Erythroblast (primary cell): Measurements from ENCODE around the gene CD300H.
A peak's percentile ranks its signal among the peaks of the same experiment; 100 is the strongest.

ENCODE experiments used
- DNase-seq, 2 experiments: peaks; one replicate each; lab custom pipeline; 2025; lab: John Stamatoyannopoulos, UW
- GATA1 ChIP-seq: IDR thresholded peaks from 2 replicates; pipeline ENCODE4 v1.6.1; 2011; ENCODE audit warnings: low read depth, mild to moderate bottlenecking, control low read depth, low read length, moderate library complexity
- POLR2A ChIP-seq: IDR thresholded peaks from 2 replicates; pipeline ENCODE4 v1.6.1; 2011; ENCODE audit warnings: mild to moderate bottlenecking, low read length

The CD300H gene

DNA sequence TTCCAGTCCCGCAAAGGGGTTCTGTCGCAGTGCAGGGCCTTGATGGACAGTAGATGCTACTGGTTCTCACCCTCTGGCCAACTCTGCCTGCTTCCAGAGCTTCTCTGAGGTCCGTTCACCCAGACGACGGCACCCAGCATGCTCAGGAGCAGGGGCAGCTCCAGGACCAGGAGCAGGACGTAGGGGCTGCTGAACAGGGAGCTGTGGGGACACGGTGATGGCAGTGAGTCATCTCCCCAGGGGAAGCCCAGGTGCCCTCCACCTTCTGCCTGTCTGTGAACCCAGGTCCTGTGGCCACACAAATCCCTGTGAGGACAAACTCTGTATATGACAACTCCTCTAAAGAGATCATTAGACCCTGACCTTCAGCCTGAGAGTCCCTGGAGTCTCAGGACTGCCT is 18.0 kb downstream of the CD300H start:
- TF ChIP-seq POLR2A (no peak), GATA1 (no peak)
- DNase-seq = no peak

GRCh38 chr17:74547736-74548135 is 19.6 kb downstream of the CD300H start:
- no peak for DNase-seq
- no peak for TF ChIP-seq GATA1
- TF ChIP-seq POLR2A = no peak

DNA sequence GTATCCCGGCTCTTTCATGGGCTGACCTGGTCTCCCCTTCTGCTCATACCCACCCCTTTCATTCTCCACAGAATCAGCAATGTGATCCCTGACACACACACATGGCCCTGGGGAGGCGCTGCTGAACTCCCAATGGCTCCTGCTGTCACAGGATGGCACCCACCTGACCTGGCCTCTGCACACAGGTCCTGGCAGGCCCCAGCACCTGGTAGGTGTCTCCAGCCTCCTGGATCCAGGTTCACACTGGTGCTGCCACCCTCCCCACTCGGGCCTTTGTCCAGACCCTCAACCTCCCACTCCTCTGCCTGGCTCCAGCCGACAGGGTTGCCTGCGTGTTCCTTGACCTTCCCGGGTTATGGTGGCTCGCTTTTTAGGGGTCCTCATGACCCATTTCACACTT is 20.0 kb downstream of the CD300H start:
- TF ChIP-seq POLR2A (no peak), GATA1 (no peak)
- no peak for DNase-seq

- TF ChIP-seq POLR2A = no peak
- no peak for TF ChIP-seq GATA1
- DNase-seq = no peak
Observed at GRCh38 chr17:74546586-74546985, 20.7 kb downstream of the CD300H start.

DNA sequence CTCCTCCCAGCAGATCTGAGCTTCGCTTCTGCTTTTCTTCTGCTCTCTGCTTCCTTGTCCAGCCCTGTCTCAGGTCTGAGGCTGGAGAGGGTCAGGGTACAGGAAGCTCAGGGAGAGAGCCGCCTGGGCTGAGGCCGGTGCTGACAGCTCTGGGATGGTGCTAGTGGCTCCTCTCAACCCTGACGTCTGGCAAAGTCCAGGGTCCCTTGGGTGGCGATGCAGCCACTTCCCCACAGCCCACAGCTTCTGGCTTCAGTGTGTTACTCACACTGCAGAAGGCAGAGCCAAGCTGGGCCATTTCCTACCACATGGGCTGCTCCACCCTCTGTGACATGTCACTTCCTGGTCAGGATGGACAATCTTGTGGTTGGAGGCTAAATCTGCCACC is 21.5 kb downstream of the CD300H start, which contains the start of gene CD300C:
CD300C (minus strand) TSS at position 273 of the 388 bp plus-strand sequence. CDS start 333 bp downstream, outside the sequence.
- DNase-seq = peak in 1 of 2 experiments; percentile 7
- TF ChIP-seq GATA1 (no peak), POLR2A (no peak)

GRCh38 chr17:74544991-74545842 is 22.1 kb downstream of the CD300H start:
- DNase-seq = no peak
- TF ChIP-seq POLR2A = no peak
- no peak for TF ChIP-seq GATA1

DNA sequence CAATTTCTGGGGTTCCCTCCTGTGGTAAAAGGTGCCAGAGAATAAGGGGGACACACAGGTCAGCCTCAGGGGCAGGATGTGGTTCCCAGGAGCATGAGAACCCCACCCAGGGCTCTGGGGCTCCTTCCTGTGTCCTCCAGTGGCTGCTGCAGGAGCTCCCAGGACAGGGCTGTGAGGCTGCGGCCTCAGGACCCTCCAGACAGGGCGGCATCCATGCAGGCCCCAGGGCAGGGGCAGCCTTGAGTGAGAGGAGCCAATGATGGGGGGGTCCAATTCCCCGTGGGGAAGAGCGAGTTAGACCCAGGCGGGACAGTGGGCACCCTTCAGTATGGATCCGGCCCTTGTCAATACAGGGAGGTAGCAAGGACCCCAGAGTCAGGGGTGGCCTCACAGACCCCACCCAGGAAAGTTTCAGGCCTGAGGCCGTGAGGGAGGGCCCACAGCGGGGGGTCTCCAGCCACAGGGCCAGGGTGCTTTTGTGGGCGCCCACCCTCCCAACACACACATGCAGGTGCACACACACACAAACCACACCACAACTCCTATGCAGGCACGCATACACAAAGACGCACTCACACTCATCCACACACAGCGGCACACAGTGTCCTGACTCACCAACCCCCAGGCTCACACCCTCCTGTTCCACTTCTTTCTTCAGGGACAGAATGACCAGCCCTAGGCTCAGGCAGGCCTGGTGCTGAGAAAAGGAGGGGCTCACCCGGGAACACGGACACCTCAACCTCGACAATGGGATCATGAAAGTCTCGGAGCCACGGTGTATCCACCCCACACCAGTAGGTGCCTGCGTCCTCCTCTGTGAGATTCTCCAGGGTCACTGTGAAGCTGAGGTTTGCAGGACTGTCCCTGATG is 23.2 kb downstream of the CD300H start:
- DNase-seq = no peak
- TF ChIP-seq GATA1 (no peak), POLR2A (no peak)

- TF ChIP-seq GATA1 = no peak
- no peak for TF ChIP-seq POLR2A
- DNase-seq = no peak
Observed at GRCh38 chr17:74543406-74543805, 23.9 kb downstream of the CD300H start.

DNA sequence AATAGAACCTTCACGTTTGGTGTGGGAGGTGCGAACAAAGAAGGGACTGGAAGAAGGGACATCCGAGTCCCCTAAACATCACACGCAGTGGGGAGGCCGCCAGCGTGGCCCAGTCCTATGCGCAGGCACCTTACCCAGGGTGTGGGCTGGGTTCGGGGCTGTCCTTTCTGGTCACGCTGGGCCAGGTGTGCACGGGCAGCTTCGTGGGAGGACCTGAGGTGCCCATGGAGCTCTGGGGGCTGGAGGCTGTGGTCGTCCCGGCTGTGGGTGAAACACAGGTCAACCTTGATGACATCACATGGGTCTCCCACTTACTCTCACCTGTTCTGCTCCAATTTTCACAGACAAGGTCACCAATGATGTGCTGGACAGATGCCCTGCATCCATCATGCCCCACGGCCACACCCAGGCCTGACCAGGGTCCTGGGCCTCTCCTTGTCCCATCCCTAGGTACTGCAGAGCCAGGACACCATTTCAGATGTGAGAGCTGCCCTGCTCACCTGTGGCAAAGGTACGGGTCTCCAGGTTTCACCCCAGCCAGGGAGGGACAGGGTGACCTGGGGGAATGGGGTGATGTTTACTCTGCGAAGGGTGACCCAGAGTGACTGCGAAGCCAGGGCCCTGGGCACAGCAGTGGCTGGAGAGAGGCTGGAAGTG is 24.5 kb downstream of the CD300H start:
- DNase-seq = no peak
- TF ChIP-seq GATA1 = no peak
- no peak for TF ChIP-seq POLR2A

DNA sequence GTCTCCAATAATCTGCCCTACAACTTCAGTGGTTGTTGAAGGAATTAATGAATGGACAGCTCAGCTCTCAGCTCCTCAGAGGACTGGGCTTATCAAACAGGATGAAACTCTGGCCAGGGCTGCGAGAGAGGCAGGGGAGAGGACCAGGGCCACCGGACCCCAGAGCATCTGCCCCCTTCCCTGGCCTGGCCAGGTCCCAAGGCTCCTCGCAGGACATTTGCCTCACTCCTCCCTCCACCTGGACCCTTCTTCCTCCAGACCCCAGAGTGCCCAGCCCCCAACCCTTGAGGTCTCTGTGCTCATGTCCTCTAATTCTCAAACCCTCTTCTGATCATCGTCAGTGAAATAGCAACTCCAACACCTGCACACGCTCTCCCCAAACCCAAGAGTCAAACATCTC is 25.1 kb downstream of the CD300H start:
- DNase-seq = no peak
- TF ChIP-seq POLR2A (no peak), GATA1 (no peak)

DNA sequence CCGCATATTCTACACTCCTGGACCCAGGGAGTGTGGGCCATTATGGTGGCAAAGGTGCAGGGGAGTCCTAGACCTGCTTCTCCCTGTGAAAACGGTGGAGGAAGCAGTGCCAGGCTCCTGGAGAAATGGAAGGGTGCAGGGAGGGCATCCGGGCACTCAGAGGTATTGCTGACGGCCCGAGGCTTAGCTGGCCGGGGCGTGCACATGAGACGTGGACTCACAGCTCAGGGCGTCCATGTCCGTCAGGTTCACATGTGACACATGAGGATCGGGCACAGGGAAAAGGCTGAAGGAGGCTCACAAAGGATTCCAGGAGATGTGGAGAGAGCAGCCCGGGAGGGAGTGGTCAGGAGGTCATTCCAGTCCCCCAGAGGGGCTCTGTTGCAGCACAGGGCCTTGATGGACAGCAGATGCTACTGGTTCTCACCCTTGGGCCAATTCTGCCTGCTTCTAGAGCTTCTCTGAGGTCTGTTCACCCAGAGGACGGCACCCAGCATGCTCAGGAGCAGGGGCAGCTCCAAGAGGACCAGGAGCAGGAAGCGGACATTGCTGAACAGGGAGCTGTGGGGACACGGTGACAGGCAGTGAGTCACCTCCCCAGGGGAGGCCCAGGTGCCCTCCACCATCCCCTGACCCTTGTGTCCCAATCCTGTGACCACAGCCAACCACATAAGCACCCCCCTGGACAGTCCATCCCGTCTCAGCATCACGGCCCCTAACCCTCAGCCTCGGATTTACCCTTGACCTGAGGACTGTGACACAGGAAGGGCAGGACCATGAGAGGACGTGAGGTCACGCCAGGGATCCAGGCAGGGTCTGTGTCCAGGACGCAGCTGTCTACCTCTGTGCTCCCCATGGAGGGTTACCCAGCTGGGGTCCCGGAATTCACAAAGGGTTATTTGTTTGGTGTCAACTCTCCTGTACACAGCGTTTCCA is 25.9 kb downstream of the CD300H start:
- TF ChIP-seq GATA1 (no peak), POLR2A (no peak)
- no peak for DNase-seq

DNA sequence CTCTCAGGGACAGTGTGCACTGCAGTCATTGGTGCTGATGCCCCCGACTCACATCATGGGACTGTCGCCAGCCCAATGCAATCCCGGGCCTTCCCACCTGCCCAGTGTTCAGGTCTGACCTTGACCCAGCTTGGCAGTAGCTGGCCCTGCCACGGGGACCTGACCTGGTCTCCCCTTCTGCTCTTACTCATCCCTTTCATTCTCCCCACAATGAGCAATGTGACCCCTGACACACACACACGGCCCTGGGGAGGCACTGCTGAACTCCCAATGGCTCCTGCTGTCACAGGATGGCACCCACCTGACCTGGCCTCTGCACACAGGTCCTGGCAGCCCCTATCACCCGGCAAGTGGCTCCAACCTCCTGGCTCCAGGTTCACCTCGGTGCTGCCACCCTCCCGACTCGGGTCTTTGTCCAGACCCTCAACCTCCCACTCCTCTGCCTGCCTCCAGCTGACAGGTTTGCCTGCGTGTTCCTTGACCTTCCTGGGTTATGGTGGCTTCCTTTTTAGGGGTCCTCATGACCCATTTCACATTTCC is 28.0 kb downstream of the CD300H start:
- TF ChIP-seq POLR2A (no peak), GATA1 (no peak)
- no peak for DNase-seq

DNA sequence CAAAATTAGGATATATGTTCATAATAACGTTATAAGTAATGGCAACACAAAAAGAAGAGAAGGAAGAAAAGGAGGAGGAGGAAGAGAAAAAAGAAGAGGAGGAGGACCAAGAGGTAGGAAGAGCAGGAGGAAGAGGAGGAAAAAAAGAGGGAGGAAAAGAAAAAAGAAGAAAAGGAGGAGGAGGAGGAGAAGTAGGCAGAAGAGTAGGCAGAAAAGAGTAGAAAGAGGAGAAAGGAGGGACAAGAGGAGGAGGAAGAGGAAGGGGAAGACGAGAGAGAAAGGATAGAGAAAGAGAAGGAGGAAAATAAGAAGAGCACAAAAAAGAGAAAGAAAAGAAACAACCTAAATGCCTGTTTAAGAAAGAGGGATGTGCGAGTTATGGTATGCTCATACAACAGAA is 30.4 kb downstream of the CD300H start:
- DNase-seq = no peak
- TF ChIP-seq GATA1 (no peak), POLR2A (no peak)
